ENCODE measurements around the gene TINAG. TPM values are rescaled to one million over a fixed set of nuclear protein-coding genes. Genes with fewer than 3 reads are reported as not detected.
"Not testable (repeated sequence)": the region's sequence is repeated elsewhere in the genome, so short reads cannot be mapped to it uniquely, and the experiment has no call there.

TINAG gene
- total RNA-seq, 2 experiments from 2014 or later: not detected

- Mint-ChIP-seq H3K4me3 (no peak overlapping the region), H3K36me3 (ENCODE audit: low read depth) (no peaks in the 10 kb centered on the region), H3K27me3 (no peaks in the 10 kb centered on the region), H3K4me1 (no peaks in the 10 kb centered on the region), H3K27ac (no peak overlapping the region), H3K9me3 (no peaks in the 10 kb centered on the region)
- POLR2A ChIA-PET: no interaction called here
- no peak for DNase-seq
- CTCF ChIA-PET: no interaction called here
These were observed 19.8 kb upstream of the TINAG start for GRCh38 chr6:54288474-54288873.

- no peaks in the 10 kb centered on the region for H3K27me3 Mint-ChIP-seq
- H3K4me3 Mint-ChIP-seq: no peak overlapping the region
- H3K4me1 Mint-ChIP-seq: no peaks in the 10 kb centered on the region
- peaks cover 1% of the 10 kb centered on the region for H3K9me3 Mint-ChIP-seq
- H3K36me3 Mint-ChIP-seq (ENCODE audit: low read depth): no peaks in the 10 kb centered on the region
- POLR2A ChIA-PET: no interaction called here
- CTCF ChIA-PET: no interaction called here
- DNase-seq: no peak
- H3K27ac Mint-ChIP-seq: no peak overlapping the region
These were observed 18.8 kb upstream of the TINAG start for GRCh38 chr6:54289426-54289825.

- Mint-ChIP-seq H3K4me3 (no peak overlapping the region), H3K27me3 (no peaks in the 10 kb centered on the region), H3K27ac (no peak overlapping the region), H3K9me3 (peaks cover 4% of the 10 kb centered on the region), H3K36me3 (ENCODE audit: low read depth) (no peaks in the 10 kb centered on the region), H3K4me1 (no peaks in the 10 kb centered on the region)
- no peak for DNase-seq
- ChIA-PET POLR2A (no interaction called here), CTCF (no interaction called here)
These were observed 17.1 kb upstream of the TINAG start for GRCh38 chr6:54291146-54291545.

DNA sequence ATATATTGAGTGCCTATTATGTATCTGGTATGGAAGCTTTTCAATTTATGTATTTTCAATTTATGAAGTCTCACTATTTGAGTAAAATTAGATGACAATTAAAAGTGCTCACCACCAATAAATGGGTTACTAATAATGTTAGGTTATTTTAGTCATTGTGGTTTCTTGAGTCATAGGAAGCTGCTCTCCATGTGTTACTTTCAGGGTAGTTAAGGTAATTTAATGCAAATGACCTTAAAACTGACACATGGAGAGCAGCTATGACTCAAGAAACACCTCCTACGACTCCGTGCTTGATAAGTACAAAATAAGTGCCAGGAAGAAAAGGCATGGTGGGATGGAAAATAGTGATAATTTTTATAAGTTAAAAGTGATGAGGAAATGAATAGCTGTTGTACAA lies 16.5 kb upstream of the TINAG start:
- POLR2A ChIA-PET: no interaction called here
- H3K4me1 Mint-ChIP-seq: no peaks in the 10 kb centered on the region
- peaks cover 5% of the 10 kb centered on the region for H3K9me3 Mint-ChIP-seq
- no peak overlapping the region for H3K27ac Mint-ChIP-seq
- CTCF ChIA-PET: no interaction called here
- no peak overlapping the region for H3K4me3 Mint-ChIP-seq
- H3K27me3 Mint-ChIP-seq: no peaks in the 10 kb centered on the region
- DNase-seq: no peak
- H3K36me3 Mint-ChIP-seq (ENCODE audit: low read depth): no peaks in the 10 kb centered on the region

- POLR2A ChIA-PET: no interaction called here
- Mint-ChIP-seq H3K27me3 (no peaks in the 10 kb centered on the region), H3K36me3 (ENCODE audit: low read depth) (no peaks in the 10 kb centered on the region), H3K4me1 (no peaks in the 10 kb centered on the region), H3K9me3 (peaks cover 5% of the 10 kb centered on the region), H3K27ac (no peak overlapping the region), H3K4me3 (no peak overlapping the region)
- DNase-seq: no peak
- CTCF ChIA-PET: no interaction called here
These were observed 13.2 kb upstream of the TINAG start for GRCh38 chr6:54294965-54295532.

DNA sequence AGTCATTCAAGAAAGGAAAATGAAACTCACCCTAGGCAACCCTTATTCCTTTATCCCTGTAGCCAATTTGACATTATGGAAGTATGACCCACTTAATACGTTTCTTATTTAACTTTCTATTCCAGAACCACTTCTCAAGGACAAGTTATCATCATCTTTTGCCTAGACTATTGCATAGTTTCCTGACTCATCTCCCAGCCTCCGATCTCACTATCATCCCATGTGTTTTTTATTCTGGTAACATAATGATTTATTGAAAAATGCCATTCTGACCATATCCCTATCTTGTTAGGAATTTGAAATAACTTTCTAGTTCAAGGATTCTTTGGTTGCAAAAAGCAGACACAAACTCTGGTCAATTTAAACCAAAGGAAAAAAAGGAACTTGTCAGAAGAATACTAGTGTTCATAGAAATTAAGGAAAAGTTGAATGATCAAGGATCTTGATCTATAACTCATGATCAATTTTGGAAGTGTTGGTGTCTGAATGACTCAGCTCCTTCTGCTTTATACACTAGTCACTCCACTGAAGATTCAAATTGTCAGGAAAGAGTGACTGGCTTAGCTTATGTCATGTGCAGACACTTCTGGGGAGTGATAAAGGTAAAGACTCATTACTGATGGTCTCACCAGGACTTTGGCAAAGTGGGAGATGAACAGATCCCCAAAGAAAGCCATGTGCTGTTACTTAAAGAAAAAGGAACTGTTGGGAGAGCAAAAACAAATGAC lies 8.5 kb upstream of the TINAG start:
- Mint-ChIP-seq H3K4me3 (no peak overlapping the region), H3K9me3 (peaks cover 3% of the 10 kb centered on the region), H3K36me3 (ENCODE audit: low read depth) (no peaks in the 10 kb centered on the region), H3K27me3 (no peaks in the 10 kb centered on the region), H3K4me1 (no peaks in the 10 kb centered on the region), H3K27ac (no peak overlapping the region)
- no peak for DNase-seq
- ChIA-PET CTCF (no interaction called here), POLR2A (no interaction called here)

DNA sequence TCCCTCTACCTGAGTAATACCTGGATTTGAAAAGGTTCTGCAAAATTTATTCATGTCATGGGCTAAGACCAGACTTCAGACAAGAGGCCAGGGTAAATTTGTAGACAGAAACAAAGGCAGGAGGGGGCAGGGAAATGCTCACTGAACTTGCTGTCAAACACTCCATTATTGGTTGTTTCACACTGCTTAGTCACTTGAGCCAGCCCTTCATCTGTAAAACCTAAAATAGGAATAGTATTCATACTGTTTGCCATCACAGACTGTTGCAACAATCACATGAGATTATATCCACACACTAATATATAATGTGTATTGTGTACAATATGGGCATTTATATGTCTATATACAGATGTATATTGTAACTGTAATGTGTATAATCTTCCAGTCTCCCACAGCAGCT lies 6.5 kb upstream of the TINAG start:
- no peak overlapping the region for H3K4me3 Mint-ChIP-seq
- POLR2A ChIA-PET: no interaction called here
- no peak for DNase-seq
- H3K9me3 Mint-ChIP-seq: no peaks in the 10 kb centered on the region
- no peak overlapping the region for H3K27ac Mint-ChIP-seq
- CTCF ChIA-PET: no interaction called here
- no peaks in the 10 kb centered on the region for H3K4me1 Mint-ChIP-seq
- H3K36me3 Mint-ChIP-seq (ENCODE audit: low read depth): no peaks in the 10 kb centered on the region
- no peaks in the 10 kb centered on the region for H3K27me3 Mint-ChIP-seq

- Mint-ChIP-seq H3K36me3 (ENCODE audit: low read depth) (no peaks in the 10 kb centered on the region), H3K27me3 (no peaks in the 10 kb centered on the region), H3K4me1 (no peaks in the 10 kb centered on the region), H3K27ac (no peak overlapping the region), H3K9me3 (no peaks in the 10 kb centered on the region), H3K4me3 (no peak overlapping the region)
- no peak for DNase-seq
- ChIA-PET CTCF (no interaction called here), POLR2A (no interaction called here)
These were observed 766 bp upstream of the TINAG start for GRCh38 chr6:54307439-54307910.

- Mint-ChIP-seq H3K4me1 (no peaks in the 10 kb centered on the region), H3K36me3 (ENCODE audit: low read depth) (no peaks in the 10 kb centered on the region), H3K9me3 (no peaks in the 10 kb centered on the region), H3K4me3 (no peak overlapping the region), H3K27me3 (no peaks in the 10 kb centered on the region), H3K27ac (no peak overlapping the region)
- ChIA-PET CTCF (no interaction called here), POLR2A (no interaction called here)
- no peak for DNase-seq
These were observed 710 bp downstream of the TINAG start for GRCh38 chr6:54308986-54309315.

DNA sequence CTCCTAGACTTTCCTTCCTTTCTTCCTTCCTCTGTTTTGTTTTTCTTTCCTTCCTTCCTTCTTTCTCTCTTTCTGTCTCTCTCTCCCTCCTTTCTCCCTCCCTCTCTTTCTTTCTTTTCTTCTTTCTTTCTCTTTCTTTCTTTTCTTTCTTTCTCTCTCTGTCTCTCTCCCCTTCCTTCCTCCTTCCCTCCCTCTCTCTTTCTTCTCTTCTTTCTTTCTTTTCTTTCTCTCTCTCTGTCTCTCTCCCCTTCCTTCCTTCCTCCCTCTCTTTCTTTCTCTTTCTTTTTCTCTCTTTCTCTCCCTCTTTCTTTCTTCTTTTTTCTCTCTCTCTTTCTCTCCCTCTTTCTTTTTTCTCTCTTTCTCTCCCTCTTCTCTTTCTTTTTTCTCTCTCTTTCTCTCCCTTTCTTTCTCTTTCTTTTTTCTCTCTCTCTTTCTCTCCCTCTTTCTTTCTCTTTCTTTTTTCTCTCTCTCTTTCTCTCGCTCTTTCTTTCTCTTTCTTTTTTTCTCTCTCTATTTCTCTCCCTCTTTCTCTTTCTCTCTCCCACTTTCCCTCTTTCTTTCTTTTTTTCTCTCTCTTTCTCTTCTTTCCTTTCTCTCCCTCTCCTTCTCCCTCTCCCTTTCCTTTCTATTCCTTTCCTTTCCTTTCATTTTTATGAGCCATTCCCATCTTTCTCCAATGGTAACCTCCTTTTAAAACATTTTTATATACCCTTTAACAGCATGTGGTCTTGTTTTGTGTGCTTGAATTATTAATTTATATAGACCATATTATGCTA lies 2.3 kb downstream of the TINAG start:
- POLR2A ChIA-PET: no interaction called here
- H3K4me1 Mint-ChIP-seq: no peaks in the 10 kb centered on the region
- CTCF ChIA-PET: no interaction called here
- DNase-seq: no peak
- H3K27me3 Mint-ChIP-seq: no peaks in the 10 kb centered on the region
- no peak overlapping the region for H3K27ac Mint-ChIP-seq
- no peak overlapping the region for H3K4me3 Mint-ChIP-seq
- no peaks in the 10 kb centered on the region for H3K9me3 Mint-ChIP-seq
- no peaks in the 10 kb centered on the region for H3K36me3 Mint-ChIP-seq (ENCODE audit: low read depth)

GRCh38 chr6:54315656-54316055 lies 7.4 kb downstream of the TINAG start:
- ChIA-PET CTCF (no interaction called here), POLR2A (no interaction called here)
- no peak overlapping the region for H3K4me3 Mint-ChIP-seq
- H3K4me1 Mint-ChIP-seq: no peaks in the 10 kb centered on the region
- no peaks in the 10 kb centered on the region for H3K9me3 Mint-ChIP-seq
- H3K27ac Mint-ChIP-seq: no peak overlapping the region
- no peak for DNase-seq
- no peaks in the 10 kb centered on the region for H3K36me3 Mint-ChIP-seq (ENCODE audit: low read depth)
- H3K27me3 Mint-ChIP-seq: no peaks in the 10 kb centered on the region

DNA sequence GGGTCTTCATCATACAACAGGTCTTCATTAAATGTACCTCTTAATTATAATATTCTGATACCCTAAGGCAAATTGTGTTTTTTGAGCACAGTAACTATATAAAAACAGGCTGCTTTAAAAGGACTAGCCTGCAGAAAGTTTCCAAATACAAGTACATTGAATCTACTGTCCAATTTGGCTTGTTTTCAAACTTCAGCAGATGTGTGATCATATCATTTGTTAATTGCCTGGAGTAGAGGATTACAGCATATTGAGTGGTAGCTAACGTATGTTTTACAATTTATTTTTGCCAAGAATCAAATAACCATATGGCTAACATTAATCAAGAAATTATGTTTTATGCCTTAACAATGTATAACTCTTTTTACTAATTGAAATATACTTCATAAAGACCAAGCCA lies 12.6 kb downstream of the TINAG start:
- no peak overlapping the region for H3K4me3 Mint-ChIP-seq
- H3K36me3 Mint-ChIP-seq (ENCODE audit: low read depth): no peaks in the 10 kb centered on the region
- H3K4me1 Mint-ChIP-seq: no peaks in the 10 kb centered on the region
- H3K27ac Mint-ChIP-seq: no peak overlapping the region
- no peaks in the 10 kb centered on the region for H3K27me3 Mint-ChIP-seq
- no peaks in the 10 kb centered on the region for H3K9me3 Mint-ChIP-seq
- DNase-seq: no peak
- ChIA-PET POLR2A (no interaction called here), CTCF (no interaction called here)

- Mint-ChIP-seq H3K9me3 (peaks cover 14% of the 10 kb centered on the region), H3K36me3 (ENCODE audit: low read depth) (no peaks in the 10 kb centered on the region), H3K4me1 (no peaks in the 10 kb centered on the region), H3K27me3 (no peaks in the 10 kb centered on the region), H3K27ac (no peak overlapping the region), H3K4me3 (no peak overlapping the region)
- ChIA-PET POLR2A (no interaction called here), CTCF (no interaction called here)
- DNase-seq: no peak
These were observed 19.4 kb downstream of the TINAG start for GRCh38 chr6:54327631-54328030.

GRCh38 chr6:54331571-54331970 lies 23.3 kb downstream of the TINAG start:
- H3K27me3 Mint-ChIP-seq; H3K4me1 Mint-ChIP-seq; POLR2A ChIA-PET; DNase-seq; H3K27ac Mint-ChIP-seq; H3K36me3 Mint-ChIP-seq (ENCODE audit: low read depth); H3K4me3 Mint-ChIP-seq; CTCF ChIA-PET: not testable (repeated sequence)
- peaks cover 14% of the 10 kb centered on the region for H3K9me3 Mint-ChIP-seq
